Heart left ventricle (tissue), 16 donors: ENCODE data around the gene FBXO3. TPM values are rescaled to one million over a fixed set of nuclear protein-coding genes. Genes with fewer than 3 reads are reported as not detected.
A peak's percentile ranks its signal among the peaks of the same experiment; 100 is the strongest.

Experiments
- ATAC-seq, 4 donors: fragments of 200-7000 bp; cut with Tn5 transposase; one replicate each; pipeline ENCODE4 v1.9.1; 2020 to 2022; ENCODE audit warnings: moderate library complexity in 4 of 4, mild to moderate bottlenecking in 3 of 4, moderate number of reproducible peaks in 1 of 4
- DNase-seq, 5 donors: peaks; one replicate each; pipeline ENCODE4 v3.0.0-alpha.2; 2020
- H3K27ac ChIP-seq, 12 donors: fragments of 200-600 bp; sonication (generic) in 4 of 12; one replicate each; pipeline versions ENCODE4 v1.5.0 to v1.8.0; 2016 to 2022; ENCODE audit warnings: mild to moderate bottlenecking in 2 of 12
- H3K27me3 ChIP-seq, 9 donors: fragments of 200-600 bp; sonication (generic) in 2 of 9; one replicate each; pipeline versions ENCODE4 v1.5.1 to v1.8.0; 2016 to 2022; ENCODE audit warnings: mild to moderate bottlenecking in 3 of 9
- H3K36me3 ChIP-seq, 9 donors: fragments of 200-600 bp; sonication (generic) in 2 of 9; one replicate each; pipeline versions ENCODE4 v1.5.0 to v1.8.0; 2018 to 2022; ENCODE audit warnings: mild to moderate bottlenecking in 2 of 9
- H3K4me1 ChIP-seq, 12 donors: fragments of 200-600 bp; sonication (generic) in 4 of 12; one replicate each; pipeline versions ENCODE4 v1.5.0 to v1.8.0; 2016 to 2022; ENCODE audit warnings: mild to moderate bottlenecking in 3 of 12
- H3K4me3 ChIP-seq, 12 donors: fragments of 200-600 bp; sonication (generic) in 4 of 12; one replicate each; pipeline versions ENCODE4 v1.5.0 to v1.8.0; 2017 to 2022; ENCODE audit warnings: mild to moderate bottlenecking in 9 of 12, moderate library complexity in 4 of 12
- H3K9me3 ChIP-seq, 12 donors: fragments of 200-600 bp; sonication (generic) in 4 of 12; one replicate each; pipeline versions ENCODE4 v1.5.0 to v1.8.0; 2016 to 2022; ENCODE audit warnings: mild to moderate bottlenecking in 1 of 12
- CTCF ChIP-seq, 12 donors: fragments of 200-600 bp; sonication (generic) in 4 of 12; IDR thresholded peaks; one replicate each; pipeline versions ENCODE4 v1.5.0 to v1.8.0; 2018 to 2022; ENCODE audit warnings: antibody characterized with exemption in 12 of 12, mild to moderate bottlenecking in 5 of 12
- POLR2A ChIP-seq, 2 donors: fragments of 450-650 bp; IDR thresholded peaks; one replicate each; pipeline ENCODE4 v1.6.1; 2017; ENCODE audit warnings: antibody characterized with exemption in 2 of 2, mild to moderate bottlenecking in 2 of 2, moderate library complexity in 2 of 2
- WGBS, 4 donors: extraction: QIAGEN DNeasy Blood & Tissue Kit in 2 of 4; methylation state at CpG; one replicate each; pipeline versions ENCODE4 v1.1.5 to v1.1.7; 2013 to 2018; 5-methylcytosine and 5-hydroxymethylcytosine counted together
- intact Hi-C, 10 donors: fragments of 100-400 bp; cut with DNase I; formaldehyde crosslinking; loops; one replicate each; pipeline versions ENCODE4 v1.11.1 to v1.14.2; 2022
- polyA plus RNA-seq, 2 donors: library from polyadenylated mRNA; stranded (reverse); fragments of 200-250 nt; gene quantifications; one replicate each; pipeline ENCODE4 v1.2.3, GENCODE V29; 2013
- total RNA-seq, 9 donors: library from RNA; depleted of rRNA in 2 of 9; stranded (reverse); fragments of >200 nt in 2 of 9; fragmentation: NEBNext Ultra II Directional in 3 of 9; extraction: Animal tissue kit (Norgen Biotek cat#: 25700) in 3 of 9; gene quantifications; one replicate each; pipeline versions ENCODE4 v1.1.0 to v1.2.4, GENCODE V29; 2016 to 2023
- donor health status: ischemic (EF 13 %, LVEDD 7.1; RV severe dilation, severe dysfunction).
- donor health status: healthy with polysubstance abuse.
- donor health status: DM: no; HTN: yes; CAD: no.
- donor health status: DM: no; HTN: no; CAD: no.
- donor health status: ischemic (EF 25% LVEDD 6.9; RV normal size, moderate dysfunction).
- donor health status: ischemic (EF 25% LVEDD 5.7; RV mildly dilated, moderate dysfunction).
- donor health status: healthy.
- donor health status: DM: yes; HTN: yes; CAD: no.
- donor health status: ischemic (EF 35%, LVEDD 5.7; RV mildly dilated, moderate dysfunction).
- donor health status: nonischemic (EF 11% LVEDD 7.7; RV severe dilation, severe dysfunction).
- donor health status: DM: yes; HTN: yes; CAD: no.
- donor health status: PGD.
- donor health status: ischemic (EF 29% LVEDD 5.4; RV normal size, mild dysfunction).
- donor health status: nonischemic (EF 23%, LVEDD 6.1; RV moderate dilation, normal function).

Gene FBXO3
- total and polyA plus RNA-seq, 11 donors, result 25.7 to 72.8 (median 49.8) TPM

DNA sequence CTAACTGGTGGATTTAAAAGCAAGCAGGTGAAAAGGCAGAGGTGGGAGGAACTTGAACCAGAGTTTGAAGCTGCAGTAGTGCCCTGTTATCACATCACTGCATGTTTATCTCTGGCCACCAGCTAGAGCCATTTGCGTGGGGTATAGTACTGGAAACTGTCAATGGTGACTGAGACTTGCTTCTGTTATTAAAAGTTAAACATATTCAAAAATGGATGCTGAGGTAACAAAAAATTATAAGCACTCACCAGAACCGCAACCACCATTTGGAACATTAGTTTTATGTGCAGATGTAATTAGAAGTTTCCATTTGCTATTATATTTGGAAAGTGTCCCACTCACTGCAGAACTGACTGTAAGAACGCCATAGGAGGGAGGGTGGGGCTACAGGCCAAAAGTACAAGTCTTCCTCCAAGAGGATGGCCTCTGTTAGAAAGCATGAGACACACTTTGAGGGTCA lies 36.9 kb downstream of the FBXO3 start:
- H3K27me3 ChIP-seq, result no peaks in the 10 kb centered on the region
- no peaks in the 10 kb centered on the region for H3K9me3 ChIP-seq
- 46 to 57% (median 50%) methylated on average over 3 of the region's 3 CpGs for WGBS, 4 donors
- ATAC-seq, result no peak
- peaks cover 0 to 23% (median 18%) of the 10 kb centered on the region in 9 donors for H3K36me3 ChIP-seq
- intact Hi-C loops, result loop anchor here in 8 of 10 donors (2.0 to 5.0 kb wide), 5 partner anchors 35 to 480 kb away; partner anchors contain the start of genes C11orf91 (in 5 of the 8) and HIPK3 (in 2 of the 8)
- H3K4me1 ChIP-seq, result peaks cover 2 to 40% (median 30%) of the 10 kb centered on the region in 12 donors
- peak overlapping the region; percentile 93 to 100 (median 98) for H3K27ac ChIP-seq
- no peak for DNase-seq
- TF ChIP-seq CTCF (IDR thresholded peaks at IDR 0.05) (no peak), POLR2A (IDR thresholded peaks at IDR 0.05) (no peak)
- no peak overlapping the region for H3K4me3 ChIP-seq

DNA sequence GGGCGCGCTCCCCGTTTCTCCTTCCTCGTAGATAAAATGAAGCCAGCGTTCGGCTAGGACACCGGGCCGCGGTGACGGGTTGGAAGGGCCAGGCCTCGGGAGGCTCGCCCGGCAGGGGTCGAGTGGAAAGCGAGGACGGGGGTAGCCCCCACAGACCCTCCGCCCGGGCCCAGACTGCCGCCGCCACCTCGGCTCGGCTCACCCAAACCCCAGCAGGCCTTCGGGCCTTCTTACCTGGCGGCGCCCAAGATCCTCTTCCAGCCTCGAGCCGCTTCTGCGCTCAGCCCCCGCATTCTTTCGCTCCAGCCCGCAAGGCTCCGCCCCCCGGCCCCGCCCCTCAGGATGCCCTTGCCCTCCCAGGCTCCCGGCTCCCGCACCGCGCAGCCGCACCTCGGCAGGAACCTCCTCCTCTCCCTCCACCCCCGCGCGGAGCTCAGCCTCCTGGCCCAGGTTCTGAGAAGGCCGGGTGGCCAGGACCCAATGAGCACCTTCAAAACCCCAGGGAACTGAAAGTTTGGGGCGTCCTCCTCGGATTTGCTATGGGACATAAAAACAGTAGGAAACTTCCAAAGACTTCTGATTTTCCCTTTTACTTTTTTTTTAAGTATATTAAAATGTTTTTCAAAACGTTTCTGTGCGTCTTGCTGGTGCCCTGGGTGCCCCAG lies 38.0 kb downstream of the FBXO3 start, which contains the start of gene CD59:
Gene CD59 (minus strand): TSS at position 276 of the 665 bp plus-strand sequence. CDS start 13,978 bp downstream, outside the sequence.
- Histone ChIP-seq H3K36me3 (peaks cover 0 to 18% (median 11%) of the 10 kb centered on the region in 9 donors), H3K4me1 (peaks cover 4 to 51% (median 41%) of the 10 kb centered on the region in 12 donors), H3K9me3 (no peaks in the 10 kb centered on the region), H3K27ac (peak within 1 kb of the TSS; percentile 93 to 100 (median 98)), H3K27me3 (no peaks in the 10 kb centered on the region), H3K4me3 (peak within 1 kb of the TSS; percentile 75 to 98 (median 92))
- ATAC-seq (peak; percentile 94 to 96 (median 96)), DNase-seq (peak; percentile 98)
- intact Hi-C loops, result loop anchor here in 8 of 10 donors (1.0 to 5.0 kb wide), 6 partner anchors 34 to 479 kb away; partner anchors contain the start of genes C11orf91 (in 5 of the 8) and HIPK3 (in 2 of the 8)
- TF ChIP-seq CTCF (IDR thresholded peaks at IDR 0.05) (peak in 1 of 12 donors; percentile 19), POLR2A (IDR thresholded peaks at IDR 0.05) (peak; percentile 80 to 98)
- 1 to 2% (median 1%) methylated on average over 19 to 48 of the region's 48 CpGs for WGBS, 4 donors

DNA sequence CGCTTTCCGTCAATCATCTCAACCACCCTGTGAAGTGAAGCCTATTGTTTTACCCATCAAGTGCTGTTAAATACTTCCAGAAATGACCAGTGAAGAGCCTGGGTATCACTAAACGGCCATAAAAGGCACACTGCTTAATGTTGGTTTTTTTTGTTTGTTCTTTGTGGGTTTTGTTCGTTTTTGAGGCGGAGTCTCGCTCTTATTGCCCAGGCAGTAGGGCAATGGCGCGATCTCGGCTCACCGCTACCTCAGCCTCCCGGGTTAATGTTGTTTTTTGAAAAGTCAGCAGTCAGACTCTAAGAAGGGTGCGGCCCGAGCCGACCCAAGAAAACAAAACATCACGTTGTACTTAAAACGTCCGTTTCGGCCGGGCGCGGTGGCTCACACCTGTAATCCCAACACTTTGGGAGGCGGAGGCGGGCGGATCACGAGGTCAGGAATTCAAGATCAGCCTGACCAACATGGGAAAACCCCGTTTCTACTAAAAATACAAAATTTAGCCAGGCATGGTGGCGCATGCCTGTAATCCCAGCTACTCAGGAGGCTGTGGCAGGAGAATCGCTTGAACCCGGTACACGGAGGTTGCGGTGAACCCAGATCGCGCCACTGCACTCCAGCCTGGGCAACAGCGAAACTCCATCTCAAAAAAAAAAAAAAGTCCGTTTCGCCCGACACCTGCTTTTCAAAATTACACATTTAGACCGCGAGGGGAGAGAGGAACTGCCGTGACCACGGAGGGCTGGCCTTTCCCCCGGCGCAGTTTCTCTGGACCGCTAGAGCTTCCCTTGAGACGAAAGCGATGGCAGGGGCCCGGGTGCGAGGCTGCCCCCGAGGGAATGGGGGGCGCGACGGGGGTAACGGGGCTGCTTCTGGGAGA lies 38.8 kb downstream of the FBXO3 start:
- 2 to 9% (median 3%) methylated on average over 34 to 53 of the region's 53 CpGs for WGBS, 4 donors
- ATAC-seq (peak in 3 of 4 donors; percentile 6 to 28 (median 21)), DNase-seq (peak in 4 of 5 donors; percentile 45 to 72 (median 52))
- intact Hi-C loops, result loop anchor here in 8 of 10 donors (1.0 to 5.0 kb wide), 7 partner anchors 12 to 478 kb away; partner anchors contain the start of genes C11orf91 (in 6 of the 8) and HIPK3 (in 2 of the 8)
- H3K4me3 ChIP-seq, result peak overlapping the region; percentile 75 to 98 (median 92)
- peaks cover 4 to 59% (median 48%) of the 10 kb centered on the region in 12 donors for H3K4me1 ChIP-seq
- H3K9me3 ChIP-seq, result no peaks in the 10 kb centered on the region
- peaks cover 0 to 19% (median 11%) of the 10 kb centered on the region in 9 donors for H3K36me3 ChIP-seq
- TF ChIP-seq POLR2A (IDR thresholded peaks at IDR 0.05), result no peak
- TF ChIP-seq CTCF (IDR thresholded peaks at IDR 0.05), result peak in 2 of 12 donors; percentile 10 to 25
- peak overlapping the region; percentile 93 to 100 (median 98) for H3K27ac ChIP-seq
- no peaks in the 10 kb centered on the region for H3K27me3 ChIP-seq
